GM20000 (cell line): Measurements from ENCODE around the gene RPS26.
A peak's percentile ranks its signal among the peaks of the same experiment; 100 is the strongest.

Source experiments
- DNase-seq: peaks from one replicate; pipeline ENCODE4 v3.0.0; 2012; ENCODE audit warnings: low spot score
- TF ChIP-seq, protein P1 (sequence below): IDR thresholded peaks from 2 replicates; pipeline ENCODE4 v1.5.1; 2012; ENCODE audit warnings: mild to moderate bottlenecking, control low read depth; ENCODE audit errors: extremely low read depth, missing control alignments

The RPS26 gene

DNA sequence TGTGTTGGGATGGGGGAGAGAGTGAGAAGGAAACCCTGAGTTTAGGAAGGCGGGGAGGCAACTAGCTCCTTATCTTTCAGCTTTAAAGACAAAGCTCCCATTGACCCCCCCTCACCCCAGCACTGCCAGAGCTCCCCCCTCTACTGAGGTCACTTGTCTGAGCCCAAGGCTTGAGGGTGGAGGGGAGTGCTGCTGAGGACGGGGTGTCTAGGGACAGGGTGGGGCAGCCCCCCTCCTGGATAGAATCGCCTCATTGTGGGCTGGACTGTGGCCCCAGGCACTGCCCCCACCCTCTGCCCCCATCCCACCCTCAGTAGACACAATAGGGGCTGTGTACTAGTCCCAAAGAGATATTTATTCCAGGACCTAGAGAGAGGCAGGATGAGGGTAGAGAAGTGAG lies 41.2 kb downstream of the RPS26 start:
- TF ChIP-seq, protein P1, sequence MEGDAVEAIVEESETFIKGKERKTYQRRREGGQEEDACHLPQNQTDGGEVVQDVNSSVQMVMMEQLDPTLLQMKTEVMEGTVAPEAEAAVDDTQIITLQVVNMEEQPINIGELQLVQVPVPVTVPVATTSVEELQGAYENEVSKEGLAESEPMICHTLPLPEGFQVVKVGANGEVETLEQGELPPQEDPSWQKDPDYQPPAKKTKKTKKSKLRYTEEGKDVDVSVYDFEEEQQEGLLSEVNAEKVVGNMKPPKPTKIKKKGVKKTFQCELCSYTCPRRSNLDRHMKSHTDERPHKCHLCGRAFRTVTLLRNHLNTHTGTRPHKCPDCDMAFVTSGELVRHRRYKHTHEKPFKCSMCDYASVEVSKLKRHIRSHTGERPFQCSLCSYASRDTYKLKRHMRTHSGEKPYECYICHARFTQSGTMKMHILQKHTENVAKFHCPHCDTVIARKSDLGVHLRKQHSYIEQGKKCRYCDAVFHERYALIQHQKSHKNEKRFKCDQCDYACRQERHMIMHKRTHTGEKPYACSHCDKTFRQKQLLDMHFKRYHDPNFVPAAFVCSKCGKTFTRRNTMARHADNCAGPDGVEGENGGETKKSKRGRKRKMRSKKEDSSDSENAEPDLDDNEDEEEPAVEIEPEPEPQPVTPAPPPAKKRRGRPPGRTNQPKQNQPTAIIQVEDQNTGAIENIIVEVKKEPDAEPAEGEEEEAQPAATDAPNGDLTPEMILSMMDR, result no peak
- no peak for DNase-seq

DNA sequence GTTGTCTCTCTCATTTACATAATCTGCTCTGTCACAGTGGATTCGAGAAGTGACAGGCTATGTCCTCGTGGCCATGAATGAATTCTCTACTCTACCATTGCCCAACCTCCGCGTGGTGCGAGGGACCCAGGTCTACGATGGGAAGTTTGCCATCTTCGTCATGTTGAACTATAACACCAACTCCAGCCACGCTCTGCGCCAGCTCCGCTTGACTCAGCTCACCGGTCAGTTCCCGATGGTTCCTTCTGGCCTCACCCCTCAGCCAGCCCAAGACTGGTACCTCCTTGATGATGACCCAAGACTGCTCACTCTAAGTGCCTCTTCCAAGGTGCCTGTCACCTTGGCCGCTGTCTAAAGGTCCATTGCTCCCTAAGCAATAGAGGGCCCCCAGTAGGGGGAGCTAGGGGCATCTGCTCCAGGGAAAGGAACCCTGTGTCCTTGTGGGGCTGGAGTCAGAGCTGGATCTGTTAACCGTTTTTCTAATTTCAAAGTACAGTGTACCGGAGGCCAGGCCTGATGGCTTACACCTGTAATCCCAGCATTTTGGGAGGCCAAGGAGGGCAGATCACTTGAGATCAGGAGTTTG lies 43.3 kb downstream of the RPS26 start:
- TF ChIP-seq, protein P1, result peak; percentile 17
- DNase-seq, result peak; percentile 40

DNA sequence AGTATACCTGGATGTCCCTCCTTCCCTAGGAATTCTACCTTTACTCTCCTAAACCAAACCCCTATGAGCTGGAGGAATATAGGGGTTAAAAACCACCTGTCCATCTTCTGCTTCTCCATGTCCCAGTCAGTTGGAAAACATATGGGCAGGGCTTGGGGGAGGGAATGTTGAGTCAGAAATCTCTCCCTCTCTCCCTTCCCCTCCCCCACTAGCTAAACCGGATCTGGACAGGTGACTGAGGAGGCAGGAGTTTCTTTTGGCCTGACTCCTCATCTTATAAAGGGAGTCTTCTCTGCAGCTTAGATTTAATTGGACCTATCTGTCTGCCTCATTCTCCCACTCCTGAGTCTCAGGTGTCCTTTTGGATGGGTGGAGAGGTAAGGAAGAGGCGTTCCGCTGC lies 44.4 kb downstream of the RPS26 start:
- DNase-seq, result no peak
- TF ChIP-seq, protein P1, result no peak

DNA sequence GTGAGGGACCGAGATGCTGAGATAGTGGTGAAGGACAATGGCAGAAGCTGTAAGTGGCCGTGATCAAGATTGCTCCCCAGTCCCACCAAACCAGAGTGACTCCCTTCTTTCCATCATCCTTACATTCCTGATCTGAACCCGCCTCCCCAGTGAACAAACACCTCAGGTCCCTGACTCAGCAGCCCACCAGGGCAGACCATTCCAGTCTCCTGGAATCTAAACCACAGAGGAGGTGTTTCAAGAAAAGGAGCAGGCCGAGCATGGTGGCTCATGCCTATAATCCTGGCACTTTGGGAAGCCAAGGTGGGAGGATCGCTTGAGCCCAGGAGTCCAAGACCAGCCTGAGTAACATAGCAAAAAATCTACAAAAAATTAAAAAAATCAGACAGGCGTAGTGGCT lies 44.9 kb downstream of the RPS26 start:
- DNase-seq, result no peak
- TF ChIP-seq, protein P1, result no peak

DNA sequence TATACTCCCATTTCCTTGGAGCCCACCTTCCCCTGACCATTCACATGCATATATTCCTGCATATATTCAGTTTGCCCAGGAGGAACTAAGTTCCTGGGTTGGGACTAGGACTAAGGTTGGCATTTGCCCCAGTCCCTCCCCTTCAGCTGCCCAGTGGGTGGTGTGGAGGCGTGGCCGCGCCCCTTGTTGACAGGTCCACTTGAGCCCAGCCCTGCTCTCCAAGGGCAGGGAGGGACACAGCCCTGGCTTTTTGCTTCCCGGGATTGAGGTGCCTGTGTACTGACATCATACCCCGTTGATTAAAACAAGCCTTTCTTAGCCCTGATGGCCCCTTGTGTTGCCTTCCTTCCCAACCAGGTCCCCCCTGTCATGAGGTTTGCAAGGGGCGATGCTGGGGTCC lies 45.5 kb downstream of the RPS26 start:
- DNase-seq, result no peak
- TF ChIP-seq, protein P1, result no peak
